ENCODE data around the gene RECK.
A peak's percentile ranks its signal among the peaks of the same experiment; 100 is the strongest.

The RECK gene

GRCh38 chr9:36137392-36138004 lies 100.8 kb downstream of the RECK start:
- no peaks in the 10 kb centered on the region for H3K9me3 Mint-ChIP-seq
- peak overlapping the region; percentile 82 for H3K27ac Mint-ChIP-seq
- H3K4me3 Mint-ChIP-seq = peak overlapping the region; percentile 90
- H3K4me1 Mint-ChIP-seq = peaks cover 46% of the 10 kb centered on the region
- no peaks in the 10 kb centered on the region for H3K36me3 Mint-ChIP-seq
- no peaks in the 10 kb centered on the region for H3K27me3 Mint-ChIP-seq
- no peak for ATAC-seq (ENCODE audit: low read depth)
- DNase-seq (ENCODE audit: low spot score in 2 of 2) = no peak

GRCh38 chr9:36138496-36138895 lies 101.8 kb downstream of the RECK start:
- H3K4me1 Mint-ChIP-seq = peaks cover 54% of the 10 kb centered on the region
- H3K27ac Mint-ChIP-seq = no peak overlapping the region
- DNase-seq (ENCODE audit: low spot score in 2 of 2) = no peak
- ATAC-seq (ENCODE audit: low read depth) = no peak
- no peaks in the 10 kb centered on the region for H3K9me3 Mint-ChIP-seq
- H3K4me3 Mint-ChIP-seq = peak overlapping the region; percentile 90
- no peaks in the 10 kb centered on the region for H3K27me3 Mint-ChIP-seq
- H3K36me3 Mint-ChIP-seq = no peaks in the 10 kb centered on the region

- Mint-ChIP-seq H3K9me3 (no peaks in the 10 kb centered on the region), H3K4me3 (no peak overlapping the region)
Measured at GRCh38 chr9:36138901-36139300, 102.2 kb downstream of the RECK start.

GRCh38 chr9:36140086-36141084 lies 103.7 kb downstream of the RECK start:
- Mint-ChIP-seq H3K27ac (peak overlapping the region; percentile 71), H3K4me1 (peaks cover 67% of the 10 kb centered on the region), H3K27me3 (no peaks in the 10 kb centered on the region), H3K36me3 (peaks cover 5% of the 10 kb centered on the region), H3K4me3 (peak overlapping the region; percentile 62), H3K9me3 (peaks cover 2% of the 10 kb centered on the region)
- DNase-seq (ENCODE audit: low spot score in 2 of 2) = no peak
- no peak for ATAC-seq (ENCODE audit: low read depth)

More at GRCh38 chr9:36138901-36139300, 102.2 kb downstream of the RECK start:
- Mint-ChIP-seq H3K36me3 (no peaks in the 10 kb centered on the region), H3K27me3 (no peaks in the 10 kb centered on the region), H3K4me1 (peaks cover 58% of the 10 kb centered on the region), H3K27ac (peak overlapping the region; percentile 71)
- DNase-seq (ENCODE audit: low spot score in 2 of 2) (no peak), ATAC-seq (ENCODE audit: low read depth) (no peak)

GRCh38 chr9:36141288-36141687 lies 104.6 kb downstream of the RECK start:
- DNase-seq (ENCODE audit: low spot score in 2 of 2) (no peak), ATAC-seq (ENCODE audit: low read depth) (no peak)
- Mint-ChIP-seq H3K27ac (peak overlapping the region; percentile 71), H3K36me3 (peaks cover 9% of the 10 kb centered on the region), H3K27me3 (no peaks in the 10 kb centered on the region), H3K9me3 (peaks cover 5% of the 10 kb centered on the region), H3K4me1 (peaks cover 69% of the 10 kb centered on the region), H3K4me3 (peak overlapping the region; percentile 19)

GRCh38 chr9:36141761-36142160 lies 105.0 kb downstream of the RECK start:
- H3K27me3 Mint-ChIP-seq = no peaks in the 10 kb centered on the region
- H3K9me3 Mint-ChIP-seq = peaks cover 6% of the 10 kb centered on the region
- H3K4me3 Mint-ChIP-seq = peak overlapping the region; percentile 99
- no peak for ATAC-seq (ENCODE audit: low read depth)
- H3K4me1 Mint-ChIP-seq = peaks cover 70% of the 10 kb centered on the region
- no peak for DNase-seq (ENCODE audit: low spot score in 2 of 2)
- H3K36me3 Mint-ChIP-seq = peaks cover 10% of the 10 kb centered on the region
- H3K27ac Mint-ChIP-seq = no peak overlapping the region

- peak overlapping the region; percentile 99 for H3K4me3 Mint-ChIP-seq
- DNase-seq (ENCODE audit: low spot score in 2 of 2) (no peak), ATAC-seq (ENCODE audit: low read depth) (peak; percentile 41)
- peaks cover 6% of the 10 kb centered on the region for H3K9me3 Mint-ChIP-seq
- H3K36me3 Mint-ChIP-seq = peaks cover 13% of the 10 kb centered on the region
- peak overlapping the region; percentile 98 for H3K27ac Mint-ChIP-seq
- no peaks in the 10 kb centered on the region for H3K27me3 Mint-ChIP-seq
- peaks cover 70% of the 10 kb centered on the region for H3K4me1 Mint-ChIP-seq
Measured at GRCh38 chr9:36142510-36143244, 106.0 kb downstream of the RECK start.

GRCh38 chr9:36143245-36143641 lies 106.5 kb downstream of the RECK start:
- DNase-seq (ENCODE audit: low spot score in 2 of 2) (no peak), ATAC-seq (ENCODE audit: low read depth) (no peak)
- Mint-ChIP-seq H3K9me3 (peaks cover 6% of the 10 kb centered on the region), H3K27ac (peak overlapping the region; percentile 98), H3K27me3 (no peaks in the 10 kb centered on the region), H3K4me3 (peak overlapping the region; percentile 99), H3K36me3 (peaks cover 13% of the 10 kb centered on the region), H3K4me1 (peaks cover 68% of the 10 kb centered on the region)

- peaks cover 6% of the 10 kb centered on the region for H3K9me3 Mint-ChIP-seq
- no peaks in the 10 kb centered on the region for H3K27me3 Mint-ChIP-seq
- H3K27ac Mint-ChIP-seq = peak overlapping the region; percentile 98
- H3K36me3 Mint-ChIP-seq = peaks cover 13% of the 10 kb centered on the region
- DNase-seq (ENCODE audit: low spot score in 2 of 2) (peak in 1 of 2 donors; percentile 34), ATAC-seq (ENCODE audit: low read depth) (peak; percentile 78)
- peaks cover 56% of the 10 kb centered on the region for H3K4me1 Mint-ChIP-seq
- peak overlapping the region; percentile 99 for H3K4me3 Mint-ChIP-seq
Measured at GRCh38 chr9:36144309-36145232, 107.9 kb downstream of the RECK start.

GRCh38 chr9:36145970-36146369 lies 109.3 kb downstream of the RECK start:
- DNase-seq (ENCODE audit: low spot score in 2 of 2) (no peak), ATAC-seq (ENCODE audit: low read depth) (no peak)
- peaks cover 53% of the 10 kb centered on the region for H3K4me1 Mint-ChIP-seq
- H3K4me3 Mint-ChIP-seq = peak overlapping the region; percentile 99
- H3K9me3 Mint-ChIP-seq = peaks cover 6% of the 10 kb centered on the region
- H3K27me3 Mint-ChIP-seq = no peaks in the 10 kb centered on the region
- peak overlapping the region; percentile 98 for H3K27ac Mint-ChIP-seq
- H3K36me3 Mint-ChIP-seq = peaks cover 14% of the 10 kb centered on the region

GRCh38 chr9:36146651-36147050 lies 109.9 kb downstream of the RECK start:
- H3K27ac Mint-ChIP-seq = no peak overlapping the region
- H3K4me3 Mint-ChIP-seq = no peak overlapping the region

GRCh38 chr9:36147441-36148175 lies 110.9 kb downstream of the RECK start:
- Mint-ChIP-seq H3K4me3 (peak overlapping the region; percentile 50), H3K36me3 (peaks cover 16% of the 10 kb centered on the region), H3K9me3 (peaks cover 6% of the 10 kb centered on the region), H3K27me3 (no peaks in the 10 kb centered on the region), H3K4me1 (peaks cover 58% of the 10 kb centered on the region), H3K27ac (peak overlapping the region; percentile 16)
- DNase-seq (ENCODE audit: low spot score in 2 of 2) (no peak), ATAC-seq (ENCODE audit: low read depth) (no peak)

More at GRCh38 chr9:36146651-36147050, 109.9 kb downstream of the RECK start:
- DNase-seq (ENCODE audit: low spot score in 2 of 2) = no peak
- Mint-ChIP-seq H3K36me3 (peaks cover 14% of the 10 kb centered on the region), H3K27me3 (no peaks in the 10 kb centered on the region), H3K9me3 (peaks cover 6% of the 10 kb centered on the region), H3K4me1 (peaks cover 58% of the 10 kb centered on the region)
- no peak for ATAC-seq (ENCODE audit: low read depth)

Measured in memory B cell (primary cell).